ENCODE results near the gene FYN. TPM values are rescaled to one million over a fixed set of nuclear protein-coding genes. Genes with fewer than 3 reads are reported as not detected.

The FYN gene
- total and polyA plus RNA-seq, 2 of the 8 experiments (the other 6 are each of a cell fraction or from before 2014, with no cell fraction given) = 46.8 to 97.2 TPM

DNA sequence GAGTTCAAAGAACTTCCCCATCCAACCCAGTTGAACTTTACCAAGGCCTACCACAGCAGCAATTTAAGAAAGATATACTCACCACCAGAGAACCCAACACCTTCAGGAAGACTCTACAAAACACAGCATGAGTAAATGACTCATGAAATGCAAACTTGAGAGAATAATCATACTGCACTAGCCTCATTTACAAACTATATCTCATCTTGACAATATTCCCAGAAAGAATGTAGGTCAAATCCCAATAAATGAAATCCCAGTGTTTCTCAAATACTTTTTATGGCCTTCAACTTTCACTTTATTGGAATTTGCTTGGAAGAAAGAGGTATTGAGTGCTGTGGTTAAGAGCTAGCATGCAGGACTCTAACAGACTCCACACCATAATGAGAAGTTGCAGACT lies 60.0 kb downstream of the FYN start:
- Histone ChIP-seq H2AFZ (ENCODE audit: low read length) (no peak overlapping the region), H3K4me2 (ENCODE audit: insufficient read depth in 1 of 2, low read depth in 2 of 2, low read length in 2 of 2) (no peak overlapping the region)
- TF ChIP-seq SIN3A (conservative IDR thresholded peaks at IDR 0.05 in 1 of 2, IDR thresholded peaks at IDR 0.05 in 1 of 2; ENCODE audit: low read depth in 1 of 2, low read length in 2 of 2) = no peak
- TF ChIP-seq TAF1 (IDR thresholded peaks at IDR 0.05; ENCODE audit: low read depth, low read length) = no peak
- TF ChIP-seq TEAD4 (IDR thresholded peaks at IDR 0.05; ENCODE audit: low read depth, low read length) = no peak
- no peak for TF ChIP-seq SP4 (IDR thresholded peaks at IDR 0.05; ENCODE audit: low read length)
- no peak for TF ChIP-seq POLR2AphosphoS5 (IDR thresholded peaks at IDR 0.05; ENCODE audit: low read depth, low read length)

More for the DNA sequence above, 60.0 kb downstream of the FYN start:
- no peaks in the 10 kb centered on the region for H3K36me3 ChIP-seq (ENCODE audit: control insufficient read depth in 2 of 4, insufficient read depth in 4 of 4, low read length in 3 of 4)
- no peak overlapping the region for H2BK20ac ChIP-seq (ENCODE audit: low read length)
- H4K8ac ChIP-seq (ENCODE audit: extremely low read depth, insufficient read depth, low read length) = no peak overlapping the region
- no peak overlapping the region for H3K4me3 ChIP-seq (ENCODE audit: extremely low read depth in 1 of 4, insufficient read depth in 2 of 4, low read depth in 3 of 4, low read length in 4 of 4)
- CTCF ChIA-PET (ENCODE audit: partially characterized antibody) = interaction anchor here (0.9 to 1.3 kb wide), 2 partner anchors 11 to 13 kb away, joined by 5 to 8 read pairs; no protein-coding TSS in a partner anchor
- no peak overlapping the region for H3K18ac ChIP-seq (ENCODE audit: extremely low read depth, low read length)
- no peaks in the 10 kb centered on the region for H3K79me1 ChIP-seq (ENCODE audit: low read depth, low read length)
- H2BK12ac ChIP-seq (ENCODE audit: low read depth, low read length) = no peak overlapping the region
- H3K4me1 ChIP-seq (replicated peaks in 1 of 4; ENCODE audit: control insufficient read depth in 3 of 4, insufficient read depth in 4 of 4, low read length in 3 of 4) = peaks cover 0 to 3% (median 0%) of the 10 kb centered on the region in 4 experiments; a peak in 1 of 7 replicates
- FAIRE-seq = no peak
- no peak overlapping the region for H2BK15ac ChIP-seq (ENCODE audit: low read length)
- H3K9me3 ChIP-seq (ENCODE audit: insufficient read depth in 2 of 2, low read depth in 1 of 2, low read length in 1 of 2) = no peaks in the 10 kb centered on the region
- DNase-seq (ENCODE audit: low read depth in 1 of 2, low spot score in 2 of 2) = no peak
- H3K14ac ChIP-seq (ENCODE audit: insufficient read length) = no peak overlapping the region
- no peaks in the 10 kb centered on the region for H4K20me1 ChIP-seq (replicated peaks in 1 of 2; ENCODE audit: control insufficient read depth in 1 of 2, insufficient read depth in 2 of 2, low read length in 2 of 2)
- no peak overlapping the region for H4K91ac ChIP-seq (replicated peaks; ENCODE audit: insufficient read length, low read length)
- H2AK5ac ChIP-seq (ENCODE audit: low read depth, low read length) = no peak overlapping the region
- no peak overlapping the region for H3K23ac ChIP-seq (ENCODE audit: insufficient read length)
- H4K5ac ChIP-seq (ENCODE audit: insufficient read length, low read depth, low read length) = no peak overlapping the region
- no peak overlapping the region for H2BK5ac ChIP-seq (ENCODE audit: low read depth, low read length)
- POLR2A ChIA-PET (ENCODE audit: partially characterized antibody) = no interaction called here
- no peak overlapping the region for H2BK120ac ChIP-seq (replicated peaks; ENCODE audit: low read depth, low read length)
- H3K9ac ChIP-seq (replicated peaks in 1 of 4; ENCODE audit: extremely low read depth in 1 of 4, low read depth in 3 of 4, low read length in 3 of 4) = no peak overlapping the region
- no peak overlapping the region for H3K4ac ChIP-seq (replicated peaks; ENCODE audit: insufficient read length, low read depth, low read length)
- H3K23me2 ChIP-seq (ENCODE audit: low read depth, low read length) = no peaks in the 10 kb centered on the region
- no peaks in the 10 kb centered on the region for H3K27me3 ChIP-seq (replicated peaks in 1 of 4; ENCODE audit: control insufficient read depth in 3 of 4, extremely low read depth in 1 of 4, insufficient read depth in 3 of 4, low read length in 3 of 4)
- H3K79me2 ChIP-seq (ENCODE audit: control insufficient read depth in 1 of 2, insufficient read depth in 2 of 2, low read length in 2 of 2) = no peaks in the 10 kb centered on the region
- no peak overlapping the region for H3K56ac ChIP-seq (replicated peaks; ENCODE audit: insufficient read length, low read depth, low read length)
- no peak overlapping the region for H3K27ac ChIP-seq (ENCODE audit: low read depth, low read length)
